ENCODE measurements around the gene MPIG6B. TPM values are rescaled to one million over a fixed set of nuclear protein-coding genes. Genes with fewer than 3 reads are reported as not detected.

Gene MPIG6B
- total RNA-seq, 2 experiments from 2014 or later, result not detected

DNA sequence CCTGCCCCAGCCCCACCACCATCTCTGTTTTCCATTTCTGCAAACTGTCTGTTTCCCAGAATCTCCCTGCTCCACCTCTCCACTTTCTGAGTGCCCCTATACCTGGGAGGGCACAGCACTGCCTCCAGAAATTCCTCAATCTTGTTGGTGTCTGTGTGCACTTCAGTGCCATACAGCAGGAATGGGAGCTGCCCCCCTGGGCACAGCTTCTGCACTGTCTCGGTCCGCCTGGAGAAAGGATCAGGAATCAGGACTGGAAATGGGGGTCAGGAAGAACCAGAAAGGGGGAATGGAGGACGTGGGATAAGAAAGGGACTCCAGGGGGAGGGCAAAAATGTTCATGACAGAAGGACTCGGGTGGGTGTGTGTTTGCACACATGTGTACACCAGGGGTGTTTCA lies 10.6 kb downstream of the MPIG6B start:
- TF ChIP-seq, protein P1, sequence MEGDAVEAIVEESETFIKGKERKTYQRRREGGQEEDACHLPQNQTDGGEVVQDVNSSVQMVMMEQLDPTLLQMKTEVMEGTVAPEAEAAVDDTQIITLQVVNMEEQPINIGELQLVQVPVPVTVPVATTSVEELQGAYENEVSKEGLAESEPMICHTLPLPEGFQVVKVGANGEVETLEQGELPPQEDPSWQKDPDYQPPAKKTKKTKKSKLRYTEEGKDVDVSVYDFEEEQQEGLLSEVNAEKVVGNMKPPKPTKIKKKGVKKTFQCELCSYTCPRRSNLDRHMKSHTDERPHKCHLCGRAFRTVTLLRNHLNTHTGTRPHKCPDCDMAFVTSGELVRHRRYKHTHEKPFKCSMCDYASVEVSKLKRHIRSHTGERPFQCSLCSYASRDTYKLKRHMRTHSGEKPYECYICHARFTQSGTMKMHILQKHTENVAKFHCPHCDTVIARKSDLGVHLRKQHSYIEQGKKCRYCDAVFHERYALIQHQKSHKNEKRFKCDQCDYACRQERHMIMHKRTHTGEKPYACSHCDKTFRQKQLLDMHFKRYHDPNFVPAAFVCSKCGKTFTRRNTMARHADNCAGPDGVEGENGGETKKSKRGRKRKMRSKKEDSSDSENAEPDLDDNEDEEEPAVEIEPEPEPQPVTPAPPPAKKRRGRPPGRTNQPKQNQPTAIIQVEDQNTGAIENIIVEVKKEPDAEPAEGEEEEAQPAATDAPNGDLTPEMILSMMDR (conservative IDR thresholded peaks at IDR 0.05; ENCODE audit: low read length), result no peak
- no peak for TF ChIP-seq EZH2phosphoT487 (IDR thresholded peaks at IDR 0.05; ENCODE audit: borderline replicate concordance, low read depth, low read length)
- BruUV-seq (replicated peaks), result no TSS peak
- ChIA-PET CTCF (ENCODE audit: unreplicated experiment) (no interaction called here), POLR2A (no interaction called here)
- H3K4me1 ChIP-seq (ENCODE audit: insufficient read depth, low read length, poor library complexity, severe bottlenecking), result peaks cover 57% of the 10 kb centered on the region
- peak overlapping the region; percentile 78 for H3K4me3 ChIP-seq (ENCODE audit: low read depth, low read length, poor library complexity, severe bottlenecking)
- peaks cover 34% of the 10 kb centered on the region for H3K79me2 ChIP-seq (ENCODE audit: insufficient read depth, low read depth, low read length)
- intact Hi-C loops (cut with micrococcal nuclease; ENCODE audit: unreplicated experiment), result no loop called here
- H2AFZ ChIP-seq (ENCODE audit: low read length), result no peak overlapping the region
- H3K4me2 ChIP-seq (ENCODE audit: low read length), result peak overlapping the region; percentile 76
- H3K9me2 ChIP-seq (ENCODE audit: insufficient read depth, low read length), result no peaks in the 10 kb centered on the region
- peaks cover 43% of the 10 kb centered on the region for H3K36me3 ChIP-seq (ENCODE audit: insufficient read depth, low read length)
- no peaks in the 10 kb centered on the region for H3K9me3 ChIP-seq (ENCODE audit: low read length)
- peak overlapping the region; percentile 93 for H3K27ac ChIP-seq (ENCODE audit: low read depth, low read length, poor library complexity, severe bottlenecking)
- H4K20me1 ChIP-seq (ENCODE audit: insufficient read depth, low read length), result 0 out of 2 replicates have a peak, but pooled peaks cover 8% of the 10 kb centered on the region
- no peak for DNase-seq (ENCODE audit: low spot score)

DNA sequence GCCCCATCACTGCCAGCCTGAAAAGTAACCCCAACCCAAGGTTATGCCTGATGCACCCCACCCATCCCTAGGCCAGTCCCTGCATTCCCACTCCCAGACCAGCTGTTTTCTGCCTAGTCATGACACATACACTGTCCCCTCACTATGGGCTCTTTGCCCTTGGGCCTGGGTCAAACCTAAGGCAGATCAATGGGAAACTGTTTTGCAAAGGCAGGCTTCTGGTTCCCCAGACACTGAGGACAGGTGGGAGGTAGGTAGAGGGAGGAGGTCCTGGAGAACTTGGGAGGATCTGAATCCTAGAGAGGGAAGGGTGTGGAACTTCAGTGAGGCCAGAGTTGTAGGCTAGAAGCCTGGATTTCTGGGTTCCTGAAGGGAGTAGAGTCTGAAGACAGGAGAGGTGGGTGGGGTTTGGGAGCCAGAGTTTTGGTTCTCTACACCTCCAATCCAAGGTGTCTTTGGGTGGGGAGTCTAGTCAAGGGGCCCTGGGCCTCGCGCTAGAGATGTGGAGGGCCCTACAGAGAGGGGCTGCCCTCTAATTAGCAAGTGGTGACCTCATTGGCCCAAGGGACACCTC lies 11.2 kb downstream of the MPIG6B start:
- Histone ChIP-seq H3K36me3 (ENCODE audit: insufficient read depth, low read length) (peaks cover 43% of the 10 kb centered on the region), H3K4me3 (ENCODE audit: low read depth, low read length, poor library complexity, severe bottlenecking) (peak overlapping the region; percentile 78), H3K4me1 (ENCODE audit: insufficient read depth, low read length, poor library complexity, severe bottlenecking) (peaks cover 57% of the 10 kb centered on the region), H3K9me3 (ENCODE audit: low read length) (no peaks in the 10 kb centered on the region), H3K4me2 (ENCODE audit: low read length) (peak overlapping the region; percentile 76), H2AFZ (ENCODE audit: low read length) (no peak overlapping the region), H3K79me2 (ENCODE audit: insufficient read depth, low read depth, low read length) (peaks cover 34% of the 10 kb centered on the region), H4K20me1 (ENCODE audit: insufficient read depth, low read length) (0 out of 2 replicates have a peak, but pooled peaks cover 8% of the 10 kb centered on the region), H3K9me2 (ENCODE audit: insufficient read depth, low read length) (no peaks in the 10 kb centered on the region), H3K27ac (ENCODE audit: low read depth, low read length, poor library complexity, severe bottlenecking) (peak overlapping the region; percentile 93)
- intact Hi-C loops (cut with micrococcal nuclease; ENCODE audit: unreplicated experiment), result no loop called here
- no peak for DNase-seq (ENCODE audit: low spot score)
- BruUV-seq (replicated peaks), result no TSS peak
- POLR2A ChIA-PET, result interaction anchor here (1.2 to 7.1 kb wide), 4 partner anchors 35 to 97 kb away, joined by 3 to 43 read pairs (median 10); partner anchors contain the start of gene HSPA1B
- CTCF ChIA-PET (ENCODE audit: unreplicated experiment), result no interaction called here
- TF ChIP-seq EZH2phosphoT487 (IDR thresholded peaks at IDR 0.05; ENCODE audit: borderline replicate concordance, low read depth, low read length), result no peak
- TF ChIP-seq, protein P1 (conservative IDR thresholded peaks at IDR 0.05; ENCODE audit: low read length), result no peak

DNA sequence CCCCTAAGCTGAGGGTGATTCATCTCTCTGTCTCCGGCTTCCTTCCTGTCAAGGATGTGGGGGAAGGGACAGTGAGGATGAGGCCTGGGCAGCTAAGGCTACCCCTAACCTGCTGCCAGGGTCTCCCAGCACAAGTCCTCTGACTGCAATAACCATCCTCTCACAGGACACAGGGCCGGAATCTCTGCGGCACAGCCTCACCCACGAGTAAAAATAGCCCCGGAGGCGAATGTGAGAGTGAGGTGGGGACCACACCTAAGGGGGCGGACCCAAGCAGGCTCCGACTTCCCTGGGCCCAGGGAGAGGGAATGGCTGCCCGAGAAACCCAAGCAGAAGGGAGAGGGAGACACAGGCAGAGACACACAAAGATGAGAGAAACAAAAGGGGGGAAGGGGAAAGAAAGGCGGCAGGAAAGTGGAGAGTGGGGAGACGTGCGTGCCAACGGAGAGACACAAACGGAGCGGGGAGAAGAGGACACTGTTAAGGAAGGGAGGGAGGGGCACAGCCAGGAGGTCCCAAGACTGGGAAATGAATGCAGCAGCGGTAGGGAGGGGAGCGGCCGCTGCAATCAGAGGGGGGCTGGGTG lies 11.7 kb downstream of the MPIG6B start:
- DNase-seq (ENCODE audit: low spot score), result peak; percentile 67
- Histone ChIP-seq H4K20me1 (ENCODE audit: insufficient read depth, low read length) (0 out of 2 replicates have a peak, but pooled peaks cover 8% of the 10 kb centered on the region), H2AFZ (ENCODE audit: low read length) (no peak overlapping the region), H3K4me2 (ENCODE audit: low read length) (peak overlapping the region; percentile 76), H3K4me1 (ENCODE audit: insufficient read depth, low read length, poor library complexity, severe bottlenecking) (peaks cover 53% of the 10 kb centered on the region), H3K9me2 (ENCODE audit: insufficient read depth, low read length) (no peaks in the 10 kb centered on the region), H3K36me3 (ENCODE audit: insufficient read depth, low read length) (peaks cover 43% of the 10 kb centered on the region), H3K79me2 (ENCODE audit: insufficient read depth, low read depth, low read length) (peaks cover 34% of the 10 kb centered on the region), H3K9me3 (ENCODE audit: low read length) (no peaks in the 10 kb centered on the region), H3K4me3 (ENCODE audit: low read depth, low read length, poor library complexity, severe bottlenecking) (peak overlapping the region; percentile 78), H3K27ac (ENCODE audit: low read depth, low read length, poor library complexity, severe bottlenecking) (peak overlapping the region; percentile 93)
- intact Hi-C loops (cut with micrococcal nuclease; ENCODE audit: unreplicated experiment), result no loop called here
- no TSS peak for BruUV-seq (replicated peaks)
- TF ChIP-seq, protein P1 (conservative IDR thresholded peaks at IDR 0.05; ENCODE audit: low read length), result no peak
- no peak for TF ChIP-seq EZH2phosphoT487 (IDR thresholded peaks at IDR 0.05; ENCODE audit: borderline replicate concordance, low read depth, low read length)
- POLR2A ChIA-PET, result interaction anchor here (0.5 to 7.1 kb wide), 7 partner anchors 26 to 521 kb away, joined by 3 to 43 read pairs (median 4); partner anchors contain the start of gene HSPA1B
- CTCF ChIA-PET (ENCODE audit: unreplicated experiment), result no interaction called here
